WTC11 (cell line): Measurements from ENCODE around the gene DHRS7B. TPM values are rescaled to one million over a fixed set of nuclear protein-coding genes. Genes with fewer than 3 reads are reported as not detected.

ENCODE experiments used
- ATAC-seq: fragments of 200-7000 bp; cut with Tn5 transposase; 2 replicates; pipeline ENCODE4 v1.10.0; 2021; ENCODE audit warnings: mild to moderate bottlenecking, moderate library complexity
- CTCF ChIA-PET: fragments of 300-600 bp; sonication (Branson Sonifier 250); formaldehyde crosslinking; loops from one replicate; lab custom pipeline; 2021; ENCODE audit warnings: antibody characterized with exemption; lab: Charles Lee
- POLR2A ChIA-PET: fragments of 350-600 bp; sonication (Branson Sonifier 250); formaldehyde crosslinking; loops from one replicate; lab custom pipeline; 2021; ENCODE audit warnings: antibody characterized with exemption; lab: Charles Lee
- DNase-seq: peaks from one replicate; pipeline ENCODE4 v3.0.0; 2021; ENCODE audit warnings: low spot score
- H3K27ac Mint-ChIP-seq: 2 replicates; pipeline ENCODE4 v1.8.0; 2021; ENCODE audit warnings: mixed read lengths
- H3K27me3 Mint-ChIP-seq: 2 replicates; pipeline ENCODE4 v1.8.0; 2021; ENCODE audit warnings: low read depth, mild to moderate bottlenecking, moderate library complexity, mixed read lengths
- H3K36me3 Mint-ChIP-seq: 2 replicates; pipeline ENCODE4 v1.8.0; 2021; ENCODE audit warnings: mixed read lengths
- H3K4me1 Mint-ChIP-seq: 2 replicates; pipeline ENCODE4 v1.8.0; 2022; ENCODE audit warnings: mixed read lengths
- H3K4me3 Mint-ChIP-seq: 2 replicates; pipeline ENCODE4 v1.8.0; 2021; ENCODE audit warnings: mild to moderate bottlenecking, moderate library complexity, mixed read lengths
- H3K9me3 Mint-ChIP-seq: 2 replicates; pipeline ENCODE4 v1.8.0; 2021; ENCODE audit warnings: mixed read lengths
- AR ChIP-seq: fragments of 250-450 bp; sonication (Bioruptor Pico); IDR thresholded peaks from 2 replicates; pipeline ENCODE4 v1.9.0; 2021; ENCODE audit warnings: mild to moderate bottlenecking
- ATF3 ChIP-seq: sonication (generic); formaldehyde crosslinking; conservative IDR thresholded peaks from 2 replicates; pipeline ENCODE4 v1.8.1; 2022; ENCODE audit warnings: mild to moderate bottlenecking, missing genetic modification reagents
- ATF6 ChIP-seq: sonication (generic); formaldehyde crosslinking; IDR thresholded peaks from 2 replicates; pipeline ENCODE4 v1.8.1; 2023; ENCODE audit warnings: mild to moderate bottlenecking, missing genetic modification reagents
- CBFB ChIP-seq: sonication (generic); formaldehyde crosslinking; IDR thresholded peaks from 2 replicates; pipeline ENCODE4 v1.8.1; 2022; ENCODE audit warnings: mild to moderate bottlenecking, low read depth, missing genetic modification reagents
- E2F5 ChIP-seq: sonication (generic); formaldehyde crosslinking; IDR thresholded peaks from 2 replicates; pipeline ENCODE4 v1.8.1; 2022; ENCODE audit warnings: mild to moderate bottlenecking, moderate library complexity, missing genetic modification reagents
- ELF4 ChIP-seq: sonication (generic); formaldehyde crosslinking; IDR thresholded peaks from 2 replicates; pipeline ENCODE4 v1.8.1; 2022; ENCODE audit warnings: low read depth, mild to moderate bottlenecking, moderate library complexity, missing genetic modification reagents
- ERG ChIP-seq: fragments of 250-450 bp; sonication (Bioruptor Pico); IDR thresholded peaks from 2 replicates; pipeline ENCODE4 v1.8.0; 2021; ENCODE audit warnings: mild to moderate bottlenecking
- FOXK1 ChIP-seq: sonication (generic); formaldehyde crosslinking; IDR thresholded peaks from 2 replicates; pipeline ENCODE4 v1.8.0; 2022; ENCODE audit warnings: mild to moderate bottlenecking, moderate library complexity, missing genetic modification reagents
- FOXP4 ChIP-seq: sonication (generic); formaldehyde crosslinking; IDR thresholded peaks from 2 replicates; pipeline ENCODE4 v1.8.0; 2022; ENCODE audit warnings: mild to moderate bottlenecking, missing genetic modification reagents
- GABPB1 ChIP-seq: sonication (generic); formaldehyde crosslinking; IDR thresholded peaks from 2 replicates; pipeline ENCODE4 v1.8.1; 2023; ENCODE audit warnings: mild to moderate bottlenecking, missing genetic modification reagents
- GTF2I ChIP-seq: fragments of 250-450 bp; sonication (Bioruptor Pico); conservative IDR thresholded peaks from 2 replicates; pipeline ENCODE4 v1.4.0; 2021; ENCODE audit warnings: mild to moderate bottlenecking
- JUN ChIP-seq: sonication (generic); formaldehyde crosslinking; IDR thresholded peaks from 2 replicates; pipeline ENCODE4 v1.8.0; 2023; ENCODE audit warnings: mild to moderate bottlenecking, missing genetic modification reagents
- KAT7 ChIP-seq: sonication (generic); formaldehyde crosslinking; IDR thresholded peaks from 2 replicates; pipeline ENCODE4 v1.8.1; 2023; ENCODE audit warnings: missing genetic modification reagents, mild to moderate bottlenecking, borderline replicate concordance
- MYBL2 ChIP-seq: sonication (generic); formaldehyde crosslinking; IDR thresholded peaks from 2 replicates; pipeline ENCODE4 v1.8.1; 2023; ENCODE audit warnings: mild to moderate bottlenecking, moderate library complexity, missing genetic modification reagents
- NFYB ChIP-seq: sonication (generic); formaldehyde crosslinking; conservative IDR thresholded peaks from 2 replicates; pipeline ENCODE4 v1.8.0; 2022; ENCODE audit warnings: low read depth, missing genetic modification reagents
- NR1H2 ChIP-seq: sonication (generic); formaldehyde crosslinking; IDR thresholded peaks from 2 replicates; pipeline ENCODE4 v1.9.0; 2021; ENCODE audit warnings: mild to moderate bottlenecking, moderate library complexity, missing genetic modification reagents
- SMAD4 ChIP-seq: sonication (generic); formaldehyde crosslinking; IDR thresholded peaks from 2 replicates; pipeline ENCODE4 v1.8.0; 2022; ENCODE audit warnings: mild to moderate bottlenecking, missing genetic modification reagents
- USF1 ChIP-seq: sonication (generic); formaldehyde crosslinking; IDR thresholded peaks from 2 replicates; pipeline ENCODE4 v1.8.0; 2022; ENCODE audit warnings: mild to moderate bottlenecking, missing genetic modification reagents
- USF2 ChIP-seq: sonication (generic); formaldehyde crosslinking; IDR thresholded peaks from 2 replicates; pipeline ENCODE4 v1.8.1; 2023; ENCODE audit warnings: mild to moderate bottlenecking, missing genetic modification reagents, moderate library complexity
- ZNF121 ChIP-seq: sonication (generic); formaldehyde crosslinking; IDR thresholded peaks from 2 replicates; pipeline ENCODE4 v1.8.0; 2023; ENCODE audit warnings: missing genetic modification reagents
- ZNF219 ChIP-seq: sonication (generic); formaldehyde crosslinking; IDR thresholded peaks from 2 replicates; pipeline ENCODE4 v1.8.0; 2023; ENCODE audit warnings: missing genetic modification reagents, mild to moderate bottlenecking, borderline replicate concordance
- ZNF396 ChIP-seq: fragments of 250-450 bp; sonication (Bioruptor Pico); IDR thresholded peaks from 2 replicates; pipeline ENCODE4 v1.8.0; 2021; ENCODE audit warnings: mild to moderate bottlenecking, moderate library complexity, borderline replicate concordance
- ZNF671 ChIP-seq: fragments of 250-450 bp; sonication (Bioruptor Pico); IDR thresholded peaks from 2 replicates; pipeline ENCODE4 v1.8.0; 2021; ENCODE audit warnings: mild to moderate bottlenecking
- total RNA-seq: library from RNA; stranded (reverse); gene quantifications from 3 replicates; pipeline ENCODE4 v1.2.3, GENCODE V29; 2021

The DHRS7B gene
- total RNA-seq, 1 experiment from 2014 or later: 15.6 TPM

- CTCF ChIA-PET: no interaction called here
- Mint-ChIP-seq H3K4me1 (no peaks in the 10 kb centered on the region), H3K27me3 (peaks cover 9% of the 10 kb centered on the region; the same call in 1 of the 2 replicates), H3K27ac (no peak overlapping the region), H3K4me3 (no peak overlapping the region), H3K9me3 (peaks cover 75% of the 10 kb centered on the region)
- no peak for TF ChIP-seq ATF6
- TF ChIP-seq NFYB: no peak
- no peak for TF ChIP-seq ZNF396 (CRISPR knock-in tag)
- no peak for TF ChIP-seq USF2 (CRISPR knock-in tag)
- TF ChIP-seq MYBL2 (CRISPR knock-in tag): no peak
- TF ChIP-seq KAT7 (CRISPR knock-in tag): no peak
- no peak for TF ChIP-seq AR
- TF ChIP-seq USF1 (CRISPR knock-in tag): no peak
- TF ChIP-seq SMAD4: no peak
- TF ChIP-seq GABPB1 (CRISPR knock-in tag): no peak
- TF ChIP-seq ZNF219: no peak
- TF ChIP-seq GTF2I: no peak
- TF ChIP-seq ZNF671 (CRISPR knock-in tag): no peak
- no peak for TF ChIP-seq FOXK1 (CRISPR knock-in tag)
- TF ChIP-seq E2F5 (CRISPR knock-in tag): no peak
- no peak for TF ChIP-seq ZNF121 (CRISPR knock-in tag)
- no peak for TF ChIP-seq ERG
- TF ChIP-seq, all 79 proteins: peak for 0
- no peak for DNase-seq
- POLR2A ChIA-PET: no interaction called here
- peaks cover 65% of the 10 kb centered on the region for H3K36me3 Mint-ChIP-seq
- no peak for ATAC-seq
Observed at GRCh38 chr17:21149621-21150020, 22.9 kb downstream of the DHRS7B start.

GRCh38 chr17:21152731-21153130 is 26.0 kb downstream of the DHRS7B start:
- H3K27ac Mint-ChIP-seq: no peak overlapping the region
- DNase-seq (no peak), ATAC-seq (no peak)
- peaks cover 9% of the 10 kb centered on the region; the same call in 1 of the 2 replicates for H3K27me3 Mint-ChIP-seq
- H3K9me3 Mint-ChIP-seq: peaks cover 68% of the 10 kb centered on the region
- no peaks in the 10 kb centered on the region for H3K4me1 Mint-ChIP-seq
- no peak overlapping the region for H3K4me3 Mint-ChIP-seq
- CTCF ChIA-PET: no interaction called here
- POLR2A ChIA-PET: no interaction called here
- peaks cover 46% of the 10 kb centered on the region for H3K36me3 Mint-ChIP-seq
- TF ChIP-seq NR1H2 (no peak), CBFB (CRISPR knock-in tag) (no peak), JUN (CRISPR knock-in tag) (no peak), ATF3 (no peak), FOXP4 (CRISPR knock-in tag) (no peak), ELF4 (no peak)
